ENCODE measurements around the gene LRRC53. TPM values are rescaled to one million over a fixed set of nuclear protein-coding genes. Genes with fewer than 3 reads are reported as not detected.

LRRC53 gene
- not detected in 2 replicates for total RNA-seq

GRCh38 chr1:74512170-74512915 lies at the start of gene LRRC53:
Gene LRRC53, minus strand, starts transcription at chr1:74512611. Its CDS starts 29,262 bp downstream, at chr1:74483349.

Other genes with a start within 250 kb of the LRRC53 start
- gene ERICH3, start 161.2 kb upstream of the LRRC53 start, total RNA-seq = not detected in 2 replicates
- 21.6 and 27.5 TPM in 2 replicates for gene CRYZ, start 220.4 kb upstream of the LRRC53 start, total RNA-seq
- 9.8 and 17.0 TPM in 2 replicates for gene TYW3, start 220.5 kb upstream of the LRRC53 start, total RNA-seq

Measured in vein endothelial cell (primary cell).